CD4-positive, CD25-positive, alpha-beta regulatory T cell (primary cell): Measurements from ENCODE around the gene NMNAT1. TPM values are rescaled to one million over a fixed set of nuclear protein-coding genes. Genes with fewer than 3 reads are reported as not detected.

Source experiments
- polyA plus RNA-seq, 4 donors: library from polyadenylated mRNA; unstranded; fragments of 300-500 nt; fragmentation: Illumina TruSeq; gene quantifications; one replicate each; pipeline ENCODE4 v1.2.3, GENCODE V29; 2021
- total RNA-seq: library from RNA; stranded (reverse); gene quantifications from one replicate; pipeline ENCODE4 v1.2.3, GENCODE V29; 2022

Gene NMNAT1
- total and polyA plus RNA-seq, 5 donors from 2014 or later: 3.6 to 5.6 (median 3.8) TPM

Other genes with a start within 250 kb of the NMNAT1 start
- gene CLSTN1, start 119.5 kb upstream of the NMNAT1 start, total RNA-seq: 106 TPM
- gene CLSTN1, start 119.5 kb upstream of the NMNAT1 start, polyA plus RNA-seq: 10 to 100 TPM; 19.2 to 25.4 (median 22.3) TPM
- gene CTNNBIP1, start 33.2 kb upstream of the NMNAT1 start, total RNA-seq: 9.6 TPM
- gene CTNNBIP1, start 33.2 kb upstream of the NMNAT1 start, polyA plus RNA-seq: 1 to 10 TPM; 5.9 to 9.5 (median 8.4) TPM
- 23.6 TPM for gene LZIC, start 84 bp upstream of the NMNAT1 start, total RNA-seq
- 10 to 100 TPM; 28.6 to 38.2 (median 33.4) TPM for gene LZIC, start 84 bp upstream of the NMNAT1 start, polyA plus RNA-seq
- gene RBP7, start 53.8 kb downstream of the NMNAT1 start, total RNA-seq: not detected
- not detected for gene RBP7, start 53.8 kb downstream of the NMNAT1 start, polyA plus RNA-seq
- gene UBE4B, start 89.5 kb downstream of the NMNAT1 start, total RNA-seq: 38.7 TPM
- gene UBE4B, start 89.5 kb downstream of the NMNAT1 start, polyA plus RNA-seq: 1 to 10 TPM; 8.0 to 9.6 (median 9.2) TPM